ENCODE results near the gene RAPSN.

Gene RAPSN

DNA sequence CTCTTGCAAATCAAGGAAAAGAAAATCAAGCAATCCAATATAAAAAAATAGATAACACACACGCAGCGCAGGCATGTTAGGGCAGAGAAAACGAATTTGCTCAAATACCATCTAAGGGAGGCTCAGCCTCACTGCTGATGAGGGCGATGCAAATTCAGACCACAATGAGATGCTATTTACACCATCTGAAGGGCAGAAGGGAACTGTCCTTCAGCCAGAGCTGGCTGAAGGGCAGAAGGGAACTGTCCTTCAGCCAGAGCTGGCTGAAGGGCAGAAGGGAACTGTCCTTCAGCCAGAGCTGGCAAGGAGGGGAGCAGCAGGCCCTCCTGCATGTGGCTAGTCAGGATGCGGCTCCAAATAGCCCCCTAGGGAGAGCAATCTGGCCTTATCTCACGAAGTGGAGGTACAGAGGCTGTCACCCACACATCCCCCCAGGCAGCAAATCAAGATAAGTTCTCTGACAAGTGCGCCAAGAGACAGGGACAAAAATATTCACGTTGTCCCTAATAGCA is 48.1 kb downstream of the RAPSN start:
- FAIRE-seq (peak; percentile 90), DNase-seq (ENCODE audit: insufficient read length) (peak; percentile 16)
- TF ChIP-seq TAF1 (IDR thresholded peaks at IDR 0.05; ENCODE audit: borderline replicate concordance, low read depth, low read length) (no peak), POLR2A (IDR thresholded peaks at IDR 0.05; ENCODE audit: low read depth, low read length) (no peak), POLR2AphosphoS5 (IDR thresholded peaks at IDR 0.05; ENCODE audit: low read depth, low read length) (0 out of 2 replicates have a peak, but pooled peaks have one; percentile 32)

DNA sequence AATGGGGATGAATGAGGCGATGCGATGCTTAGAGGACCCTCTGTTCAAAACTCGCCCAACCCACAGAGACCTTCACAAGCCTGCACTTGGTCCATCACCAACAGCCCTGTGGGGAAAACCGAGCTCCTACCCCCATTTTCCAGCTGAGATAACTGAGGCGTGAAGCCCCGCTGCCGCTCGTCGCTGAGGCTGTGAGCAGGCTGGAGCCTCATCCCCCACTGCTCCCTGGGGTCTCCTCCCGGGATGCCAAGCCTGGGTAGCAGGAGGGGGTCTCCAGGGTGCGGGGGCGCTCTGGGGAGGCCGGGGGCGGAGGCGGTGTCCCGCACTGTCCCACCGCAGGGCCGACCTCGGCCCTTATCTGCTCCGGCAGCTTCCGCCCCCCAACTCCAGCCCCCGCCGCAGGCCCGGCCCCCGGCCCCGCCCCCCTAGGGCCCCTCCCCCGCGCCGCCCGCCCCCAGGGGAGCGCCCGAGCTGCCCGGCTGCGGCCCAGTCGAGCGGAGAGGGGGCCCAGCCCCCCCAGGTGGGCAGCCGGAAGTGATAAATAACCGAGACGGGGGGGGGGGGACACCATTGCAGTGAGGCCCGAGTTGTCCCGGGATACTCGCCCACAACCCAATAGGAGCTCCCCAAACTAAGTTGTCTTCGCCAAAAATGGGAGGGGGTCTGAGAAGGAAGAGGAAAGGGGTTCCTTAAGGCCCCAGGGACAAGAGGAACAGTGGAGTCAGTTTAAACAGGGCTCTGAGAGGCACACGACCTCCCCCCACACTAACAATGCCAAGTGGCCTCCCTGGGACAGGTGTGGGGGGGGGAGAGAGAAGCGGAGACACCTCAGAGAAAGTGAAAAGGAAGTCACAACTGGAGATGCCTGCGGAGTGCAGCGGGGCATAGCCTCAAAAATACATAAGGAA is 48.8 kb downstream of the RAPSN start:
- peak; percentile 70 for DNase-seq (ENCODE audit: insufficient read length)
- FAIRE-seq: peak; percentile 67
- TF ChIP-seq POLR2AphosphoS5 (IDR thresholded peaks at IDR 0.05; ENCODE audit: low read depth, low read length) (no peak), POLR2A (IDR thresholded peaks at IDR 0.05; ENCODE audit: low read depth, low read length) (no peak; the same call in 1 of the 2 replicates), TAF1 (IDR thresholded peaks at IDR 0.05; ENCODE audit: borderline replicate concordance, low read depth, low read length) (no peak)

DNA sequence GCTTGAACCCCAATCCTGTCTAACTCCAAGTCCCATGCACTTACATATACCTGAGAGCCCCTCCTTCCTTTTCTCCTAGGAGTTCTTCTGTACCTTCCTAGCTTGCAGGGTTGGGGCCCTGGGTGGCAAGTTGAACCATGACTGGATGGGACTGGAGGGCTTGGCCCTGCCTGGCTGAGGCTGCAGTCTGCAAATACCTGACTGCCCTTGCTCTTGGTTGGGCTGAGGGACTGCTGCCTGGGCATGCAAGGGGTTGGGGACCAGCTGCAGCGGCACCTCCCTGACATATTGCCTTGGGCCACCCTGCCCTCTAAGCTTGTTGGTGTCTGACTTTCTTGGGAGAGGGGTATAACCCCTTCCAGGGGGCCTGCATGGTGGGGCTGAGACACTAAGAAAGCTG is 50.4 kb downstream of the RAPSN start:
- TF ChIP-seq POLR2AphosphoS5 (IDR thresholded peaks at IDR 0.05; ENCODE audit: low read depth, low read length) (no peak), TAF1 (IDR thresholded peaks at IDR 0.05; ENCODE audit: borderline replicate concordance, low read depth, low read length) (no peak), POLR2A (IDR thresholded peaks at IDR 0.05; ENCODE audit: low read depth, low read length) (no peak)
- DNase-seq (ENCODE audit: insufficient read length) (peak; percentile 2), FAIRE-seq (no peak)

DNA sequence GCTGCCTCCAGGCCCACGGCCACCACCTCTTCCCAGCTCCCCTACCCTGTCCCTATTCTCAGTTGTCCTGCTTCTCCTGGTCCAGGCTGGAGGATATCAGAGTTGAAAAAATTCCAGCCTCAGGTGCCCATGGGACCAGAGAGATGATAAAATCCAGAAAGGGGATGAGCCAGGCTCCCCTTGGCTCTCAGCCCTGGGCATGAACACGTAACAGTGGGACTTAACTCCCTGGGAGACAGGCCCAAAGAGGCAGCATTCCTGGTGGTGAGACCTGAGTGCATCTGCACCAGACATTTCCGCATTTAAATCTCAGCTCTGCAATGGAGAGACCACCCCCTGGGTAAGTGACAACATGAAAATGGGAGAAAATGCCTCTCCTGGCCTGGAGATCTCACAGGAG is 50.9 kb downstream of the RAPSN start:
- FAIRE-seq: no peak
- TF ChIP-seq POLR2A (IDR thresholded peaks at IDR 0.05; ENCODE audit: low read depth, low read length) (no peak), TAF1 (IDR thresholded peaks at IDR 0.05; ENCODE audit: borderline replicate concordance, low read depth, low read length) (no peak), POLR2AphosphoS5 (IDR thresholded peaks at IDR 0.05; ENCODE audit: low read depth, low read length) (no peak)
- peak; percentile 5 for DNase-seq (ENCODE audit: insufficient read length)

DNA sequence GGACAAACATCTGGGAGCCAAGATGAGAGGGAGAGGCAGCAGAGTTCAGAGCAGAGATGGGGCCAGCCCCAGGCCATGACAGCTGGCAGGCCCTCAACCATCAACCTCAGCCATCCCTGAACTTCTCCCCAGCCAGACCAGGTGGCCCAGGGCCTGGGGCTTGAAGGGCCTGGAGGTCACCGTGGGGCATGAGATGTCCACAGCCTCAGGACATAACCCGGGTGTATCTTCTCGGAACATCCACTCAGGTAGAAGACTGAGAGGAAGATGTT is 53.0 kb downstream of the RAPSN start:
- FAIRE-seq (no peak), DNase-seq (ENCODE audit: insufficient read length) (peak; percentile 11)
- TF ChIP-seq TAF1 (IDR thresholded peaks at IDR 0.05; ENCODE audit: borderline replicate concordance, low read depth, low read length): no peak
- TF ChIP-seq POLR2AphosphoS5 (IDR thresholded peaks at IDR 0.05; ENCODE audit: low read depth, low read length): no peak
- no peak for TF ChIP-seq POLR2A (IDR thresholded peaks at IDR 0.05; ENCODE audit: low read depth, low read length)

DNA sequence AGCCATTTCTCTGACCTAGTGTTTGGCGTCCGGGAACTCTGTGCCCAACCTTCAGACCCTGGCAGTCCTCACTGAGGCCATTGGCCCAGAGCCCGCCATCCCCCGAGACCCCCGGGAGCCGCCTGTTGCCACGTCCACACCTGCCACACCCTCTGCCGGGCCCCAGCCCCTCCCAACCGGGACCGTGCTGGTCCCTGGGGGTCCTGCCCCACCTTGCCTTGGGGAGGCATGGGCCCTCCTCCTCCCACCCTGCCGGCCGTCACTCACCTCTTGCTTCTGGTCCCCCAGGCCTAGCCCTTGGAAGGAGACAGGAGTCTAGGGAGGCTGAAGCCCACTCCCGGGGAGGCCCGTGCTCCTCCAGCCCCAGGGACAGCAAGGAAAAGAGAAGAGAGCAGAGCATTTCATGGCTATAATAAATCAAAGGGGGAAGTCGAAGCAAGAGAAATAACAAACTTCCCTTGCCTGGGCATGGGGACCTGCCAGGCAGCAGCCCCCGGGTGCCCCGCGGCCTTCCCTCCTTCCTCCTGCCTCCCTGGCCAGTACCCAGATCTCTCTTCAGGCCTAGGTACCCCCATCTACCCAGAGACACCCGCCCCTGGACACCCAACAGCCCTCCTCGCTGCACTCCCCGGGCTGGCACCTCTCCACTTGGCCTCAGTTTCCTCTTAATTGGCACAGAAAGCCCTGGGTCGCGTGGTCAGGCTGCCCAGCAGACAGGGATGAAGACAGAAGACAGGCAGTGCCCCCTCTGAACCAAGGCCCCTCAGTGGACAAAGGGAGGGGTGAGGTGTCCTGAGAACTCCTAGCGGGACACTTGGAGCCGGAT is 53.5 kb downstream of the RAPSN start:
- TF ChIP-seq TAF1 (IDR thresholded peaks at IDR 0.05; ENCODE audit: borderline replicate concordance, low read depth, low read length) (no peak), POLR2A (IDR thresholded peaks at IDR 0.05; ENCODE audit: low read depth, low read length) (no peak), POLR2AphosphoS5 (IDR thresholded peaks at IDR 0.05; ENCODE audit: low read depth, low read length) (no peak)
- peak; percentile 81 for FAIRE-seq
- peak; percentile 35 for DNase-seq (ENCODE audit: insufficient read length)

DNA sequence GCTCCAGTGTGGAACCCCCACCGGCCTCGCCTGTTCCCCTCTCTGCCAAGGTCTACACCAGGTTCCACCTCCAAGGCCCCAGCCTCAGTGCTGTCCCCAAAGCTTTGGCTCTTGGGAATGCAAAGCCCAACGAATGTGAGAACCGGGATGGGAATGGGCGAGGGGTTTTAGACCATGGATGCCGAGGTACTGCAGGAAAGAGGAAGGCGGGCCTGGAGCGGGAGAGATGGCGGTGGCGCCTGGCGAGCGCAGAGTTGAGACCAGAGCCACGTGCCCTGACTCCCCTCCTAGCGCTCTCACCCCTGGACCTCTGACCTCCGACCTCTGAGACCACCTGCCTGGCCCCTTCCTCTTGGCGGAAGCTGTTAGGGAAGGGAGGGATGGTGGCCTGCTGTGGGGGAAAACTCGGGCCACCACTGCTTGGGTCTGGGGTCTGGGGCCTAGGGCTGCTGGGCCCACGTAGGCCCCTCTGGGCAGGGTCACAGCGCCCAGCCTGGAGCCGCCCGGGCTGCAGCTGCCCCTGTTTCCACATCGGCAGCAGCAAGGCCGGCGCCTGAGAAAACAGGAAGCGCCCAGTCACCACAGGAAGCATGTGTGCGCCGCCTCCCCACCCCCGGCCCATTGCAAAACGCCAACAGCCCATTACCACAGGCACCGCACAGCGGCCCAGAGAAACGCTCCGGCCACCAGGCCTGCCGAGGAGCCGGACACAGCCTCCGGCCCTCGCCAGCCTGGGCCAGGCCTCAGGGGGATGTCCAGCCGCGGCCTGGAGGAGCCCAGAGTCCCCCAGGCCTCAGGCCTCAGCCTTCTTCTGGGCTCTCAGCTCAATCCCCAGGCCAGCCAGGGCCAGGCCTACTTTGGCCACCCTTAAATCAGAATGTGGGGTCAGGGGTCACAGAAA is 54.4 kb downstream of the RAPSN start:
- DNase-seq (ENCODE audit: insufficient read length): peak; percentile 89
- peak; percentile 98 for FAIRE-seq
- TF ChIP-seq POLR2AphosphoS5 (IDR thresholded peaks at IDR 0.05; ENCODE audit: low read depth, low read length) (peak; percentile 64), POLR2A (IDR thresholded peaks at IDR 0.05; ENCODE audit: low read depth, low read length) (peak; percentile 68), TAF1 (IDR thresholded peaks at IDR 0.05; ENCODE audit: borderline replicate concordance, low read depth, low read length) (no peak)

DNA sequence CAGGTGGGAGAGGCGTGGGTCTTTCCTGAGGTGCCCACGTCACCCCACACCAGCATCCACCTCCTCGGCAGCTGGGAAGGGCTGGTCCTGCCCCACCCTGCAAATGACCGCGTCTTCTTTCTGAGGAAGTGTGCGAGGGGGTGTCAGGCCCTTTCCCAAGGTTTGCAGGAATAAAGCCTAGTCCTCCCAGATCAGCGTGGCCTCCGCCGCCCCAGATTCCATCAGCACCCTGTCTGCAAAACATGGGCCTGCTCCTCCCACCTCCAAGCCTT is 55.0 kb downstream of the RAPSN start:
- DNase-seq (ENCODE audit: insufficient read length) (no peak), FAIRE-seq (no peak)
- no peak for TF ChIP-seq POLR2A (IDR thresholded peaks at IDR 0.05; ENCODE audit: low read depth, low read length)

DNA sequence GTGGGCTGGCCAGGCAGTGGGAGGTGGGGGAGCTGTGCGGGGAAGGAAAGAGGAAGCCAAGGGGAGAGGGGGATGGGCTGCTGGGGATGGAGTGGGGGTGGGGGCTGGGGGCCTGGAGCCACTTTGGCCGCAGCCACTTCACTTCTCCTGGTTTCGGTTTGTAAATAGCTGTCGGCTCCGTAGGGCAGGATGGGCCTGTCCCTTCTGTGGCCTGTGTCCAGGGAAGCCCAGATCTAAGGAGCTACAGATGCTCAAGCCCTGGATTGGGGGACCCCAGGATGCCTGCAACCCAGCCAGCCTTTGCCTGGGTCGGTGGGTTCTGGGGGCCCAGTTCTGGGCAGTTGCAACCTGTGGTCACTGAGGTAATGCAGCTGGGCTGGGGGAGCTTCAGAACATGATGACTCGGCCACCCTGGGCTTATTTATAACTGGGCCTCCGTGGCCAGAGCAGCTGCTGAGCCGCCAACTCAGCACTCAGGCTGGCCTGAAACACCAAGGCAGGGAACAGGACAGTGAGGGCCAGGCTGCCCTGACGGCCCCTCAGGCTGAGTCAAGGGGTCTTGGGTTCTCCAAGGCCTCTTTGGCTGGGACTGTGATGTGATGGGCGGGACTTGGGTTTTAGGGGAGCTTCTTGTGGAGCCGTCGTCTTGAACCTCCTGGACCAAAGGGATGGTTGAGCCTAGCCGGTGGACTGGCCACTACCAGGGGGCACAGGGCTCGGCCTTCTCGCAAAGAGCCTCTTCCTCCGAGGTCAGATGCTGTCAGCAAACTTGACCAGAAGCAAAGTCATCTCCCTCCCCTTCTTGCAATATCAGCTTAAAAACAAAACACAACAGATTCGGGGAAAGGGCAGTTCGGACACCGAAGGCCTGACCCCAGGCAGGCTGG is 55.5 kb downstream of the RAPSN start:
- no peak for DNase-seq (ENCODE audit: insufficient read length)
- no peak for TF ChIP-seq TAF1 (IDR thresholded peaks at IDR 0.05; ENCODE audit: borderline replicate concordance, low read depth, low read length)
- no peak for TF ChIP-seq POLR2A (IDR thresholded peaks at IDR 0.05; ENCODE audit: low read depth, low read length)
- TF ChIP-seq POLR2AphosphoS5 (IDR thresholded peaks at IDR 0.05; ENCODE audit: low read depth, low read length): no peak

DNA sequence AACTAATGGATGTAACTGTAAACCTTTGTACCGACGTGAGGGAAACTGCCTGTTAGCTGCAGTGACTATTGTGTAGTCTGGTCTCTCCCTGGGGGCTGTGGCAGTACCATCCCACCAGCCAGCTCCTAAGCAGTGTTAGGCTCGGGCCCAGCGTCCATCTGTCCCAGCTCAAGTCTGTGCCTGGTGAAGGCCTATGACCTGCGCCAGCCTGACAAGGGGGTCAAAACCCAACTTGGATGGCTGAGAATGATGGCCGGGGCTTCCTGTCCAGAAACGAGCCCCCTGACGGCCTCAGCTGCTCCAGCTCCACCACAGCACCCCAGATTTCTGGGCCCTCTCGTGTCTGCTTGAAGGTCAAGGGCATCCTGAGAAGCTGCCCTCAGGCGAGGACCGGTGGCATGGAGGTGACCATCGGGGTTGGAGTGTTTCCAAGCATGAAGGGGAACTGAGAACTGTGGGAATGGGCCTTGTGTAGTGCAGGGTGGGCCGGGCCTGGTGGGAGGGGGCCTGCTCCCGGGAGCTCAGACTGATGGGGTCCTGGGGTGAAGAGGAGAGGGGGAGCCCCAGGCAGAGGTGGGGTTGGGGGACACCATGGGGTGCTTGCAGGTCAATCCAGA is 56.3 kb downstream of the RAPSN start:
- no peak for DNase-seq (ENCODE audit: insufficient read length)
- no peak for FAIRE-seq
- TF ChIP-seq TAF1 (IDR thresholded peaks at IDR 0.05; ENCODE audit: borderline replicate concordance, low read depth, low read length) (no peak), POLR2AphosphoS5 (IDR thresholded peaks at IDR 0.05; ENCODE audit: low read depth, low read length) (no peak), POLR2A (IDR thresholded peaks at IDR 0.05; ENCODE audit: low read depth, low read length) (no peak)

More for the DNA sequence above, 55.5 kb downstream of the RAPSN start:
- peak; percentile 63 for FAIRE-seq
